BE2C (cell line): ENCODE measurements around the gene MTA1.
A peak's percentile ranks its signal among the peaks of the same experiment; 100 is the strongest.

ENCODE experiments used
- DNase-seq: peaks from one replicate; pipeline ENCODE4 v3.0.0-alpha.2; 2020
- H3K27me3 ChIP-seq: fragments of 250-450 bp; sonication (Bioruptor Pico); 2 replicates; pipeline ENCODE4 v1.5.1; 2020; ENCODE audit warnings: mild to moderate bottlenecking
- H3K36me3 ChIP-seq: fragments of 250-450 bp; sonication (Bioruptor Pico); 2 replicates; pipeline ENCODE4 v1.5.1; 2020; ENCODE audit warnings: mild to moderate bottlenecking
- H3K4me1 ChIP-seq: fragments of 250-450 bp; sonication (Bioruptor Pico); 2 replicates; pipeline ENCODE4 v1.5.1; 2020
- H3K4me3 ChIP-seq: 2 replicates; pipeline ENCODE4 v1.5.1; 2011; ENCODE audit warnings: low read depth, low read length
- H3K9me3 ChIP-seq: fragments of 250-450 bp; sonication (Bioruptor Pico); 2 replicates; pipeline ENCODE4 v1.5.1; 2020
- TF ChIP-seq, protein P1 (sequence below): IDR thresholded peaks from 2 replicates; pipeline ENCODE4 v1.5.1; 2012; ENCODE audit warnings: mild to moderate bottlenecking, low read depth, low read length

The MTA1 gene

DNA sequence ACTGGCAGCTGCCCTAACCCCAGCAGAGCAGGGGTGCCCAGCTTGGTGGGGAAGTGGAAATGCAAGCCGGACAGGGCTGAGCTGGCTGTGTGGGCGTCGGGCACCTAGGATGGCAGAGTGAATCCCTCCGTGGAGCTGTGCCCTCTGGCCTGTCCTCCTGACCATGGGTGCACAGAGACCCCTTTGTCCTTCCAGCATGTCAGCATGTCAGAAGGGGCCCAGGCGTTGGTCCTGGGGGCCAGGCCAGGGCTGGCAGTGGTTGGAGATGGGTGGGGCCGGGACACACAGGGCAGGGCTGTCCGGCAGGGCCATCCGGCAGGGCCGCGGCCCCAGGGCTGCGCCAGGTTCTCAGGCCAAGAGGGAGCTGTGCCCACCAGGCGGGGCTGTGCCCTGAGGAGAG is 30.1 kb upstream of the MTA1 start:
- TF ChIP-seq, protein P1, sequence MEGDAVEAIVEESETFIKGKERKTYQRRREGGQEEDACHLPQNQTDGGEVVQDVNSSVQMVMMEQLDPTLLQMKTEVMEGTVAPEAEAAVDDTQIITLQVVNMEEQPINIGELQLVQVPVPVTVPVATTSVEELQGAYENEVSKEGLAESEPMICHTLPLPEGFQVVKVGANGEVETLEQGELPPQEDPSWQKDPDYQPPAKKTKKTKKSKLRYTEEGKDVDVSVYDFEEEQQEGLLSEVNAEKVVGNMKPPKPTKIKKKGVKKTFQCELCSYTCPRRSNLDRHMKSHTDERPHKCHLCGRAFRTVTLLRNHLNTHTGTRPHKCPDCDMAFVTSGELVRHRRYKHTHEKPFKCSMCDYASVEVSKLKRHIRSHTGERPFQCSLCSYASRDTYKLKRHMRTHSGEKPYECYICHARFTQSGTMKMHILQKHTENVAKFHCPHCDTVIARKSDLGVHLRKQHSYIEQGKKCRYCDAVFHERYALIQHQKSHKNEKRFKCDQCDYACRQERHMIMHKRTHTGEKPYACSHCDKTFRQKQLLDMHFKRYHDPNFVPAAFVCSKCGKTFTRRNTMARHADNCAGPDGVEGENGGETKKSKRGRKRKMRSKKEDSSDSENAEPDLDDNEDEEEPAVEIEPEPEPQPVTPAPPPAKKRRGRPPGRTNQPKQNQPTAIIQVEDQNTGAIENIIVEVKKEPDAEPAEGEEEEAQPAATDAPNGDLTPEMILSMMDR, result no peak
- Histone ChIP-seq H3K36me3 (no peaks in the 10 kb centered on the region), H3K4me1 (no peaks in the 10 kb centered on the region), H3K27me3 (no peaks in the 10 kb centered on the region), H3K4me3 (no peak overlapping the region), H3K9me3 (no peaks in the 10 kb centered on the region)
- DNase-seq, result no peak

DNA sequence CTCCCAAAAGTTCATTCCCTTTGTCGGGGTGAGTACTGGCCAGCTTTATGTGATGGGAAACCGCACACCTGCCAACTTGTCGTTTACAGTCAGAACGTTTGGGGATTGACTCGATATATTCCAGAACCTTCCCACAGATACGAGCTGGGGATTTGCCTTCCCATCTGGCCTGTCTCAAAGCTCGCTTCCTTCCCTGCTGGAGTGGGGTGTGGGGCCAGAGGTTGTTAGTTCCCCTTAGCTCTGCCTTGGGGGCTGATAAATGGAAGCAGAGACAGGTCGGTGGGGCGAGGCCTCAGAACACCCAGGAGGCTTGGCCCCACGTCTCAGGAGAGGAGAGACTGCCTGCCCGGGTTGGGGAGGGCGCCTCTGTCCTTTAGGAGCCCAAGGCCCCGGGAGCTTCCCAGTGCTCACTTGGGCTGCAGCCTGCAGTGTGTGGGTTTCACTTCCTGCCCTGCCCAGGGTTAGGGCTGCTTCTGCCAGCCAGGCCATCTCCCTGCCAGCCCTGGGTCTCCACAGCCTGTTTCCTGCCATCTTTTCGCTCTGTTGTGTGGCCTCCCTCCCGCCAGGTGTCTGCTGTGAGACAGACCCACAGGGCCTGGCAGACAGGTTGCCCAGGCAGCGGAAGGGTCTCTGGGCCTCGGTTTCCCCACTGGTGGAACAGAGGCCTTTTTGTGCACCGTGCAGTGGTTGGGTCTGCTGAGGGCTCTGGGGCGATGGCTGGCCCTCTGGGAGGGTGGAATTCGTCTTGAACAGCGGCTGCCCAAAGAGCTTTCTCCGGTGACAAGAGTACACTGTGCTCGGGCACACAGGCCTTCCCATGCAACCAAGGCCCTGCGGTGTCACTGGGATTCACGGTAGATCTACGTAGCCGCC is 29.4 kb upstream of the MTA1 start:
- H3K9me3 ChIP-seq, result no peaks in the 10 kb centered on the region
- no peak overlapping the region for H3K4me3 ChIP-seq
- H3K36me3 ChIP-seq, result no peaks in the 10 kb centered on the region
- TF ChIP-seq, protein P1, result no peak
- no peaks in the 10 kb centered on the region for H3K27me3 ChIP-seq
- no peaks in the 10 kb centered on the region for H3K4me1 ChIP-seq
- no peak for DNase-seq

DNA sequence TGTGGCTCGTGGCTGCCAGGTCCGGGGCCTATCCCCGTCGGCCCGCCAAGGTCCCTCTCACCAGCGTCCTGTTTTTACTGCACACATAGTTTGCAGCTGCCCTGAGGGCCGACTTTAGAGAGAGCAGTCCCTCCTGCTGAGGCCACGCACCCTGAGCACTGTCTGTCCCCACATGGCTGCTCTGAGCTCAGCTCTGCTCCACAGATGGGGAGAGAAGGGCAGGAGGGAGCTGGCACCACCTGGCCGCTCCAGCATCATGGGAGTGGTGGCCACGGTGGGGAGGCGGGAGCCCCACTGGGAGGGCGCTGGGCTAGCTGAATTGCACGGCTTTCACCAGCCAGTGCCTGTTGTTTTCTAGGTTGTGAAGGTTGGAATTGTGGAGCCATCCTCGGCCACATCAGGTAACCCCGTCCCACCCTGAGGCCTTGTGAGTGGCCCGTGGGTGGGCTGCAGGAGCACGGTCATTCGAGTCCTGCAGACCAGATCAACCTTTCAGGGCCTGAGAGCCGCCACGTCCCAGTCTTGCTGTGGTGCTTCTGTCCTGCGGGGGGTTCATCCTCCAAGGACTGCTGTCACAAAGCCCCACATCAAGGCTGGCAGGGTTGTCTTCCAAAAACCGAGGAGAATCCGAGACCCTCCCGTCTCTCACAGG is 28.7 kb upstream of the MTA1 start:
- DNase-seq, result no peak
- Histone ChIP-seq H3K4me3 (no peak overlapping the region), H3K27me3 (no peaks in the 10 kb centered on the region), H3K9me3 (no peaks in the 10 kb centered on the region), H3K36me3 (no peaks in the 10 kb centered on the region), H3K4me1 (no peaks in the 10 kb centered on the region)
- TF ChIP-seq, protein P1, result no peak

DNA sequence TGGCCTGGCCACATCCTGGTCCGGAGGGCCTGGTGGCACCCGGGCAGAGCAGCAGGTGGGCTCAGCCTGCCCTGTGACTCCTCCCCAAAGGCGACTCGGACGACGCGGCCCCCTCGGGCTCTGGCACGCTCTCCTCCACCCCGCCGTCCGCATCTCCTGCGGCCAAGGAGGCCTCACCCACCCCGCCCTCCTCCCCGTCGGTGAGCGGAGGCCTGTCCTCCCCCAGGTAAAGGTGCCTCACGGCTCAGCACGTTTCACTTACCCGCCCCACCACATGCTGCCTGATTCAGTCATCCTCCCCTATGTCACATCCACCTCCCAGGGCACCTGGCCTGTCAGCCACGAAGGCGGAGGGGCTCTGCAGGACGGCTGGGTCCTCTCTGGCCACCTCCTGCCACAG is 28.1 kb upstream of the MTA1 start:
- H3K9me3 ChIP-seq, result no peaks in the 10 kb centered on the region
- TF ChIP-seq, protein P1, result no peak
- no peaks in the 10 kb centered on the region for H3K36me3 ChIP-seq
- DNase-seq, result no peak
- H3K4me3 ChIP-seq, result no peak overlapping the region
- H3K27me3 ChIP-seq, result no peaks in the 10 kb centered on the region
- H3K4me1 ChIP-seq, result no peaks in the 10 kb centered on the region

DNA sequence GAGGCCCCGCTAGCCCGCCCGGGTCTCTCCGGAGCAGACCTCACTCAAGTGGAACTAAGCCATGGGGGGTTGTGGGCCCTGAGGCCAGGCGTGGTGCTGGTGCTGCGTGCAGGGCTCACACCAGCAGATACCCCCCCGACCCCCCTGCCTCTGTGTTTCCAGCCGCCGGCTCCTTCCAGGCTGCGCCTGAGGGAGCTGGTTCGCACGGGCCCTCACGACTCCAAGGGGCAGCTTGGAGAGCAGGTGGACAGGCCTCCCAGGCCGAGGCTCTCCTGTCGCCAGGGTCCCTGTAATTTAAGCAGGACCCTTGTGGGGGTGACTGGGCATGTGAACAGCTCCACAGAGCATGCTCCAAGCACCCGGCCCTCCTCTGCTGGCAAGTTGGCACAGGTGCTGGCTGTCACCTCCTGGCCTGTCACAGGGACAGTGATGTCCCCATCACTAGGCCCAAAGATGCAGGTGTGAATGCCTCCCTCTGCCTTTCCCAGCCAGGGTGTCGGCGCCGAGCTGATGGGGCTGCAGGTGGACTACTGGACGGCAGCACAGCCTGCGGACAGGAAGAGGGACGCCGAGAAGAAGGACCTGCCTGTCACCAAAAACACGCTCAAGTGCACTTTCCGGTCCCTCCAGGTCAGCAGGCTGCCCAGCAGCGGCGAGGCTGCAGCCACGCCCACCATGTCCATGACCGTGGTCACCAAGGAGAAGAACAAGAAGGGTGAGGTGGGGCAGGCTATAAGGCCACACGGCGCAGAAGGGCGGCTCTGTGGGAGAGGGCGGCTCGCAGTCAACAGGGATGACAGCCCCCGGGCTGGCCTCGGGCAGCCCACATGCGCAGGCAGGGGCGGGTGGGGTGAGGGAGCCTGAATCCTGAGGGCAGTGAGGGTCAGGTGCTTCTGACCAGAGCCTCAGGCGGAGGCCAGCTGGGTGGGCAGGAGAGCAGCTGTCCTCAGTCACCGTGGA is 27.2 kb upstream of the MTA1 start:
- H3K4me3 ChIP-seq, result no peak overlapping the region
- DNase-seq, result peak; percentile 20
- H3K27me3 ChIP-seq, result no peaks in the 10 kb centered on the region
- no peaks in the 10 kb centered on the region; the same call in 1 of the 2 replicates for H3K4me1 ChIP-seq
- TF ChIP-seq, protein P1, result no peak
- peaks cover 1% of the 10 kb centered on the region; the same call in 1 of the 2 replicates for H3K9me3 ChIP-seq
- H3K36me3 ChIP-seq, result no peaks in the 10 kb centered on the region
